Activated naive CD8-positive, alpha-beta T cell treated with anti-CD3 and anti-CD28 coated beads for 36 hours (primary cell): ENCODE data around the gene AKR1C1. TPM values are rescaled to one million over a fixed set of nuclear protein-coding genes. Genes with fewer than 3 reads are reported as not detected.
"Not testable (repeated sequence)": the region's sequence is repeated elsewhere in the genome, so short reads cannot be mapped to it uniquely, and the experiment has no call there.

ENCODE experiments used
- DNase-seq: peaks from one replicate; pipeline ENCODE4 v3.0.0; 2021
- H3K27ac Mint-ChIP-seq: one replicate; pipeline ENCODE4 v1.8.0; 2022; ENCODE audit warnings: mild to moderate bottlenecking, moderate library complexity, mixed read lengths
- H3K27me3 Mint-ChIP-seq: one replicate; pipeline ENCODE4 v1.8.0; 2022; ENCODE audit warnings: mild to moderate bottlenecking, mixed read lengths
- H3K36me3 Mint-ChIP-seq: one replicate; pipeline ENCODE4 v1.8.0; 2021; ENCODE audit warnings: mild to moderate bottlenecking, mixed read lengths
- H3K4me1 Mint-ChIP-seq: one replicate; pipeline ENCODE4 v1.8.0; 2021; ENCODE audit warnings: mixed read lengths
- H3K4me3 Mint-ChIP-seq: one replicate; pipeline ENCODE4 v1.8.0; 2022; ENCODE audit warnings: mild to moderate bottlenecking, moderate library complexity, mixed read lengths
- H3K9me3 Mint-ChIP-seq: one replicate; pipeline ENCODE4 v1.8.0; 2022; ENCODE audit warnings: mixed read lengths
- total RNA-seq, 2 experiments: library from RNA; stranded (reverse); gene quantifications; one replicate each; pipeline ENCODE4 v1.2.3, GENCODE V29; 2021

AKR1C1 gene
- total RNA-seq, 2 experiments from 2014 or later, result 0.14 to 0.21 TPM

GRCh38 chr10:4967189-4967588 lies 4.0 kb downstream of the AKR1C1 start:
- not testable (repeated sequence) for H3K9me3 Mint-ChIP-seq, H3K4me3 Mint-ChIP-seq, H3K36me3 Mint-ChIP-seq, H3K4me1 Mint-ChIP-seq, H3K27me3 Mint-ChIP-seq, H3K27ac Mint-ChIP-seq, DNase-seq

- H3K27me3 Mint-ChIP-seq, H3K9me3 Mint-ChIP-seq, H3K4me3 Mint-ChIP-seq, H3K4me1 Mint-ChIP-seq, DNase-seq, H3K36me3 Mint-ChIP-seq, H3K27ac Mint-ChIP-seq: not testable (repeated sequence)
Measured at GRCh38 chr10:4969289-4969688, 6.1 kb downstream of the AKR1C1 start.

- not testable (repeated sequence) for H3K4me1 Mint-ChIP-seq, H3K36me3 Mint-ChIP-seq, H3K4me3 Mint-ChIP-seq, H3K9me3 Mint-ChIP-seq, H3K27me3 Mint-ChIP-seq, H3K27ac Mint-ChIP-seq, DNase-seq
Measured at GRCh38 chr10:4970362-4970761, 7.1 kb downstream of the AKR1C1 start.

GRCh38 chr10:4972369-4973142 lies 9.3 kb downstream of the AKR1C1 start:
- not testable (repeated sequence) for H3K27me3 Mint-ChIP-seq, H3K27ac Mint-ChIP-seq, H3K9me3 Mint-ChIP-seq, H3K4me3 Mint-ChIP-seq, H3K4me1 Mint-ChIP-seq, H3K36me3 Mint-ChIP-seq, DNase-seq

DNA sequence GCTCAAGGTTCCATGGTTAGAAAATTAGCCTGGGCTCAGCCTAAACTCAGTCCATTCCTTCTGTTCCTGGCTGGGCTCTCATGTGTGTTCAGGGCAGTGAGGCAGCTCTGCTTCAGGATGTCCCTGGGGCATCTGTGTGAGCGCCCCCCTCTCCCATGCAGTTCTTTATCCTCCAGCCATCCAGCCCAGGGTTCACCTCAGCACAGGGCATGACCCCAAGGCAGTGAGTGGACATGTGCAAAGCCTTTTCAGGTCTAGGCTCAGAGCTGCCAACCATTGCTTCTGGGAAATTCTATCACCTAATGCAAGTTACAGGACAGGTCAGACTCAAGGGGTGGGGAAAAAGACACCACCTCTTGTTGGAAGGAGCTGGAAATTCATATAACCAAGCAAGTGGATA lies 10.1 kb downstream of the AKR1C1 start:
- not testable (repeated sequence) for H3K4me3 Mint-ChIP-seq, H3K27me3 Mint-ChIP-seq, H3K4me1 Mint-ChIP-seq, H3K36me3 Mint-ChIP-seq, H3K27ac Mint-ChIP-seq, DNase-seq, H3K9me3 Mint-ChIP-seq

DNA sequence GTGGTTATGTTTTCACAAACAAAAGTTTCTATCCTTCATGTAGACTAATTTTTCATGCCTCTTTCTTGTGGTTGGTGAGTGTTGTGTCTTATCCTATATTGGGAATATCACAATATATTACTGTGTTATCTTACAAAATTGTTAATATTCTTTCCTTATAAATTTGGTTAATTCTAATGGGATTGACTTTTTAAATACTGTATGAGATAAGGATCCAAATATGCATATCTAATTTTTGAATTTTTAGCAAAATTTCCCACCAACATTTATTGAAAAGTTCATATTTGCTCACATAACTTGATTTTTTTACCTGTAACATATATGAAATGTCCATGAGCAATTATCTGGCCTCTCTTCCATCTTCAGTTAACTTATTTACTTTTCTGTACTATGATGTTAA lies 11.2 kb downstream of the AKR1C1 start:
- not testable (repeated sequence) for H3K4me3 Mint-ChIP-seq, H3K27ac Mint-ChIP-seq, H3K27me3 Mint-ChIP-seq, DNase-seq, H3K4me1 Mint-ChIP-seq, H3K9me3 Mint-ChIP-seq, H3K36me3 Mint-ChIP-seq

DNA sequence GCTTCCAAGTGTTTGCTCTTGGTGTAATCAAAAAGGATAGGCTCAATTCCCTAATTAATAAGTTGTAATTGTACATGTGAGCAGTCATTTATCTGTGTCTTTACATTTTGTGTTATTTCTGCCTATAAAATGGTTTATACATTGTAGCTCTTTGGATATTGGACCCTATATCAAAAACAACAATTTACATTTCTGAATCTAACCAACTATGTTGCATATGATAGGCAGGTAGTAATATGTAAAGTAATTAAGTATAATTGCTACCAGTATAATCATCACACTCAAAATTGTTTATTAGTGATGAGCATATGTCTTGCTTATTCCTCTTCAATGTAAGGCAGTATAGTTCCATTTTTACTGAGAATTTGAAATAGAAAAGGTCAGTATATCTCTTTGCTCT lies 13.8 kb downstream of the AKR1C1 start:
- H3K4me1 Mint-ChIP-seq, result peaks cover 3% of the 10 kb centered on the region
- no peak overlapping the region for H3K4me3 Mint-ChIP-seq
- no peak for DNase-seq
- H3K27me3 Mint-ChIP-seq, result peaks cover 2% of the 10 kb centered on the region
- no peaks in the 10 kb centered on the region for H3K36me3 Mint-ChIP-seq
- no peak overlapping the region for H3K27ac Mint-ChIP-seq
- no peaks in the 10 kb centered on the region for H3K9me3 Mint-ChIP-seq

DNA sequence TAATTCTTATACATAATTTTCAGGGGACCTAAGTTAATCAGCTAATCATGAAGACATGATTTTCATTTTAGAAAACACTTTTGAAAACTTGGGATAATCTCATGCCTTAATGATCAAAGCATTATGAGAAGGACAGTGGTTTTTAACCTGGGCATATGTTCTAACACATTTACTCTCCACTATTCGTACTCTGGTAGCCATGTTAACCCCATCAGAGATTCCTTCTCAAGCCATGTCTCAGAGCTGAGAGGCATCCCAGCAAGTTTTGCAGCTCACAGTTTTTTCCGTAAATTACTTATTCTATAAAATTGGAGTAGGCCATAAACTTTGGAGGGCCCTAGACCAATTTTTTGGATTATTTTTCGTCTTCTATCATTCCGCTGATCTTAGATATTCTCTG lies 15.7 kb downstream of the AKR1C1 start:
- H3K27me3 Mint-ChIP-seq, result peaks cover 5% of the 10 kb centered on the region
- no peaks in the 10 kb centered on the region for H3K9me3 Mint-ChIP-seq
- peaks cover 4% of the 10 kb centered on the region for H3K4me1 Mint-ChIP-seq
- no peaks in the 10 kb centered on the region for H3K36me3 Mint-ChIP-seq
- DNase-seq, result no peak
- H3K4me3 Mint-ChIP-seq, result no peak overlapping the region
- H3K27ac Mint-ChIP-seq, result no peak overlapping the region

DNA sequence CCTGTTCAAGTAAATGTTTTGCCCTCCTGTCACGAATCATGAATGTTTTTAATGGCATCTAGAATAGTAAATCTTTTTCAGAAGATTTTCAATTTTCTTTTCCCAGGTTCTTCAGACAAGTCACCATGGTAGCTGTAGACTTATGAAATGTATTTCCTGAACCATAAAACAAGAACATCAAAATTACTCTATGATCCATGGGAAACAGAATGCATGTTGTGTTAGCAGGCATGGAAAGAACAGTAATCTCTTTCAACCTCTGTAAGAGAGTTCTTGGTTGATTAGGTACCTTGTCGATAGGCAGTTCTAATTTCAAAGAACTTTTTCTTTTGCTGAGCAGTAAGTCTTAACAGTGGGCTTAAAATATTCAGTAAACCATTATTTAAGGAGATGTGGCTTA lies 17.6 kb downstream of the AKR1C1 start:
- Mint-ChIP-seq H3K4me1 (peaks cover 4% of the 10 kb centered on the region), H3K27ac (no peak overlapping the region), H3K4me3 (no peak overlapping the region), H3K27me3 (peaks cover 5% of the 10 kb centered on the region), H3K36me3 (no peaks in the 10 kb centered on the region), H3K9me3 (no peaks in the 10 kb centered on the region)
- DNase-seq, result no peak

DNA sequence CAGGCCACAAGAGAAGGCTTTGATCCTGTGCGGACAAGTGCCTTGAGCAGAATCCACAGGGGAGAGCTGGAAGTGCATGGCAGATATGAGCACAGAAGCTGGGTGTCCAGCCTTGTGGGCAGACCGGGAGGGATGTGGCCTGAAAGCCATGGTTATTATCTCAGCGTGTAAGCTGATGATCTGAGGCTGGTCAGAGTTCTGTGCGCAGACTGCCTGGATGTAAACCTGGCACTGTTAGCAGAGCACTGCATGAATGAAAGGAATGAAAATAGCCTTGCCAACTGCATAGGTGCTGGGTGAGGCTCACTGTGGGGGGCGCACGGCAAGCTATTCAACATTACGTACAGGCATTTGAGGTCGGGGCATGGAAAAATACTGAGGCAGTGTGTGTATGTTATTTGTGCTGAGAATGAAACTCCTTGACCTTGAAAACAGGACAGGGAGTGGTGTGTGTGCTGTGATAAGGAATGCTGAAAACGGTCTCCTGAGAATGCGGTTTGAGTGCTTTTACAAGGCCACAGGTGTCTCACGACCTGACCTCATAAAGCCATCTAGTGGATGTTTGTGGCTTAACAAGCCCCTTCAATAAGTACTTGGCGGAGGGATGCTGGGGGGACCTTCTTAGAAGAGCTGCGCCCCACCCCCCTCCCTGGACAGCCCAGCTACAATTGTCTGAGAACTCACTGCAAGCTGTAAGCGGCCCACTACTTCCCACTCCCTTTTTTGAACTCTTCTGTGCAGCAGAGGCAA lies 18.7 kb downstream of the AKR1C1 start:
- no peaks in the 10 kb centered on the region for H3K9me3 Mint-ChIP-seq
- H3K27me3 Mint-ChIP-seq, result peaks cover 5% of the 10 kb centered on the region
- H3K36me3 Mint-ChIP-seq, result no peaks in the 10 kb centered on the region
- no peak for DNase-seq
- no peak overlapping the region for H3K4me3 Mint-ChIP-seq
- no peak overlapping the region for H3K27ac Mint-ChIP-seq
- peaks cover 4% of the 10 kb centered on the region for H3K4me1 Mint-ChIP-seq

- Mint-ChIP-seq H3K9me3 (no peaks in the 10 kb centered on the region), H3K27ac (no peak overlapping the region), H3K4me1 (peaks cover 4% of the 10 kb centered on the region), H3K36me3 (no peaks in the 10 kb centered on the region), H3K27me3 (peaks cover 5% of the 10 kb centered on the region), H3K4me3 (no peak overlapping the region)
- no peak for DNase-seq
Measured at GRCh38 chr10:4982764-4983226, 19.6 kb downstream of the AKR1C1 start.

DNA sequence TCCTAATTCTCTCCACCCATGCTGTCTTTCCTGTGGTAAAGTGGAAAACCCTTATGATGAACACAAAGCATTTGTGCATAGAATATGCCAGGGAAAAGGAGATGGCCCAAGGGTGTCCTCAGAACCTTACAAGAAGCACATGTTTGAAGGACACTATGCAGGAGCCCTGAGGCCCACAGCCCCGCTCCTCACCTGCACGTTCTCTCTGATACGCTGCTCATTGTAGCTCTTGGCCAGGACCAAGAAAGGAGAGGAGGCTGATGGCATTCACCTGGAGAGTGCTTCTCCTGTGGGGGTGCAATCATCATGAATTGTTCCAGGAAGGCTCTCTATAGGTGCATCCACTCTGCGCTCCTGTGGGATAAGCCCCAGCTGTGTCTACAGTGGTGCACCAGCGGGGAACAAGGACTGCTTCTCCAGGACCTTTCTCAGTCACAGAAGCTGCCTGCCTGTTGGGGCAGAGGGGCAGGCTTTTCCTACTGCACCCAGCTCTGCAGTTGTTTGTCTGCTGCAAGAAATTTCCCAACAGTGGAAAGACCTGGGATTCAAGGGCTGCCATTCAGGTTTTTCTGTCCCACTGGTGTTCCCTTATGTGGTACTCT lies 20.5 kb downstream of the AKR1C1 start:
- Mint-ChIP-seq H3K9me3 (no peaks in the 10 kb centered on the region), H3K27me3 (peaks cover 5% of the 10 kb centered on the region), H3K4me1 (peaks cover 4% of the 10 kb centered on the region), H3K27ac (no peak overlapping the region), H3K4me3 (no peak overlapping the region), H3K36me3 (no peaks in the 10 kb centered on the region)
- no peak for DNase-seq

DNA sequence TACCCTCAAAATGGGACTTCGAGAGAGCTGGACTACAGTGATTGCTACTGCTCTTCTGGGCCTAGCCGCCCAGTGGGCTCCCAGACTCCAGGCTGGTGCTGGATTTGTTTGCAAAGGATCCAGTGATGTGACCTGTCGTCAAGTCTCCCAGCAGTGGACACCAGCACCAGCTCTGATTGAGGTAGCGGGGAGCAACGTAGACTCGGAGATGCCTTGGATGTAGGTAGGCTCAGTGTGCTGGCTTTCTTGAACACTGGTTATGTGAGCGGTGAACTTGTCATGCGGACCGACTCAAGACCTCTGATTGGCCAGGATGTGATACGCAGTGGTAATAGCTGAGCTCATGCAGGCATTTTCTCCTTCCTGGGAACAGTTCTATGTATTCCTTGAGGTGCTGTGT lies 21.0 kb downstream of the AKR1C1 start:
- H3K27ac Mint-ChIP-seq, result no peak overlapping the region
- no peaks in the 10 kb centered on the region for H3K9me3 Mint-ChIP-seq
- no peak overlapping the region for H3K4me3 Mint-ChIP-seq
- peaks cover 5% of the 10 kb centered on the region for H3K27me3 Mint-ChIP-seq
- no peak for DNase-seq
- H3K4me1 Mint-ChIP-seq, result peaks cover 4% of the 10 kb centered on the region
- no peaks in the 10 kb centered on the region for H3K36me3 Mint-ChIP-seq

GRCh38 chr10:4984971-4985594 lies 21.9 kb downstream of the AKR1C1 start:
- DNase-seq, result no peak
- Mint-ChIP-seq H3K27me3 (peaks cover 5% of the 10 kb centered on the region), H3K27ac (no peak overlapping the region), H3K4me1 (peaks cover 4% of the 10 kb centered on the region), H3K9me3 (no peaks in the 10 kb centered on the region), H3K4me3 (no peak overlapping the region), H3K36me3 (no peaks in the 10 kb centered on the region)

DNA sequence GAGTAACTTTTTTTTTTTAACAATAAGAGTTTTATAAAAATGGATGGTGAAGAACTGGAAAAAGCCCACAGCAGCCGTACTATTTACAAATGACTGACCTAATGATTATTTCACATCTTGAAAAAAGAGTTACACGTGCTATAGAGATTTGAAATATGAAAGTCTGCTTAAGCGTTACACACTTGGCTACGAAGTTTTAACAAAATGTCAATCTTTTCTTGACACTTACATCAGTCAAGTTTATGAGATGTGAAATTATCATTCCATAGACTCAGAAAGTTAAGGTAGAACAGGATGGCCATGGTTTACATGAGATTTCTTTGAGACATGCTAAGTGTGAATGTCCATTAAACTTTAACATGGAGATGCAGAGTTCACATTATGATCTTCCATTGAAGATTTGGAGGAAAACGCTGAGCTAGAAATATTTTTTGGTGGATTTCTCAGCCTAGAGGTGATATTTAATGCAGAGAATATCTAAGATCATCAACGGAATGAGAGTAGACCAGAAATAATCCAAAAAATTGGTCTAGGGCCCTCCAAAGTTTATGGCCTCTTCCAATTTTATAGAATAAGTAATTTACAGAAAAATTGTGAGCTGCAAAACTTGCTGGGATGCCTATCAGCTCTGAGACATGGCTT lies 24.9 kb downstream of the AKR1C1 start:
- not testable (repeated sequence) for H3K9me3 Mint-ChIP-seq, H3K4me1 Mint-ChIP-seq, H3K27ac Mint-ChIP-seq, H3K4me3 Mint-ChIP-seq, DNase-seq, H3K36me3 Mint-ChIP-seq, H3K27me3 Mint-ChIP-seq
